NCI-H345 treated with DMSO at 0.1 percent for 48 hours (cell line): ENCODE results near the gene CTDSP2.
"Not testable (repeated sequence)": the region's sequence is repeated elsewhere in the genome, so short reads cannot be mapped to it uniquely, and the experiment has no call there.

Source experiments
- DNase-seq: peaks from one replicate; lab custom pipeline; 2025; ENCODE audit not compliant: unreplicated experiment; lab: John Stamatoyannopoulos, UW

Gene CTDSP2

DNA sequence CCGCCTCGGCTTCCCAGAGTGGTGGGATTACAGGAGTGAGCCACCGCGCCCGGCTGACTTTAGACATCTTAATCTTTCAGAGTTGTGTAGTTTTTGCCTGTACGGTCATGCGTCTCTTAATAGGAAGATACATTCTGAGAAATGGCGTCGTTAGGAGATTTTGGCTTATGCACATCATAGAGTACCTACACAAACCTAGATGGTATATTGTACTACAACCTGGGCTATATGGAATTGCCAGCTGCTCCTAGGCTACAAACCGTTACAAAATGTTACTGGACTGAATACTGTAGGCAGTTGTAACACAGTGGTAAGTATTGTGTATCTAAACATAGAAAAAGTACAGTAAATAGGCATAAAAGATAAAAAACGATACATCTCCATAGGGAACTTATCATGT lies 62.7 kb downstream of the CTDSP2 start:
- no peak for DNase-seq

DNA sequence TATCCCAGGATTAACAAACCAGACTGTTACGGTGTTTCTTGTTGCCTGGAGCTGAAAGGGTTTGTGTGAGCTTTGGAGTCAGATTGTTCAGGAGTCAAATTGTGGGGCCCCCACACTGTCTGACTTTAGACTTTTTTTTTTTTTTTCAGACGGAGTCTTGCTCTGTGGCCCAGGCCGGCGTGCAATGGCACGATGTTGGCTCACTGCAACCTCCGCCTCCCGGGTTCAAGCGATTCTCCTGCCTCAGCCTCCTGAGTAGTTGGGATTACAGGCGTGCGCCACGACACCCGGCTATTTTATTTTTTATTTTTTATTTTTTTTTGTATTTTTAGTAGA lies 63.1 kb downstream of the CTDSP2 start:
- DNase-seq: no peak

DNA sequence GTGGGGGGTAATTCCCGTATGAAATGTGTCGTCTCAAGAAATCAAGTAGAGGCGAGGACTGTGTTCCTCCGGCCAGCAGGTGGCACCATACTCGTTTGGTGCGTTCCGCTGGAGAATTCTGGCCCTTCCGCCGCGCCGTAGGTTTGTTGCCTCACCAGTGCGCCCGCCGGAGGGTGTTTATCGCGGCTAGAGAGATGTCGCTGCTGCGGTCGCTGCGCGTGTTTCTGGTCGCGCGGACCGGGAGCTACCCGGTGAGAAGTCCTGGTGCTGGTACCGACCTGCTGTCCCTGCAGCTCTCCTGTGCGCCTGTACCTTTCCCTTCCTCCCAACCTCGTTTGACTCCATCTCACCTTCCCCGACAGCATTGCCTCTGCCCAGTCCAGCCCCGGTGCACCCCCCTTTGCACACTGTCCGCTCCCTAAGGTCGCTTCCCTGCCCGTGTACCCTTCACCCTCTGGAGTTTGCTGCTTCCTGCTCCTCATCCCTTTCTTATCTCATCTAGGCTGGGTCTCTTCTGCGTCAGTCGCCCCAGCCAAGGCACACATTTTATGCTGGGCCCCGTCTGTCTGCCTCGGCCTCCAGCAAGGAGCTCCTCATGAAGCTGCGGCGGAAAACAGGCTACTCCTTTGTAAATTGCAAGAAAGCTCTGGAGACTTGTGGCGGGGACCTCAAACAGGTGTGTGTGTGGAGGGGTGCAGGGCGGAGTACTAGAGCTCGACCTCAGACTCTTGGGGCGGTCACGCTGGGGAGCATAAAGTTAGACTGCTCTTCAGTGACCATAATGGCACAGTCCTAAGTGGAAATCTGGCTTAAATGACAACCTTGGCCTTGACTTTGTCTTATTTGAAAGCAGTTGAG lies 63.7 kb downstream of the CTDSP2 start, which contains the start of gene TSFM:
TSS of gene TSFM (plus strand) at position 180 of the 858 bp plus-strand sequence. CDS start at position 195, 15 bp downstream.
- DNase-seq: peak; percentile 86

DNA sequence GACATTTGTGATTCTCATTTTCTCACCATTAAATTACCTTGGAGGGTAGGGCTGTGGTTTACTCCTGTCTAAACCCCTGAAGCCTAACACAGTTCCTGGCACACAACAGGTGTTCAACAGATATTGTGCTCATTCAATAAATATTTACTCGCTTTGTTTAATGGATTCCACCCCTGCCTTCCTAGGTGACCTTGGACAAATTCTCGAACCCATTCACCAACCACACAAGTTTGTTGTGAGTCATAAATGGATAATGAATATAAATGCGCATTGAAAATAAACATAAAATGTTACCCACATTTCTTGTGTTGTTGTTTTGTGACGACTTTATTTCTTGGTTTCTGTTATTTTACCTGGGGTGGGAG lies 64.3 kb downstream of the CTDSP2 start:
- DNase-seq: no peak

DNA sequence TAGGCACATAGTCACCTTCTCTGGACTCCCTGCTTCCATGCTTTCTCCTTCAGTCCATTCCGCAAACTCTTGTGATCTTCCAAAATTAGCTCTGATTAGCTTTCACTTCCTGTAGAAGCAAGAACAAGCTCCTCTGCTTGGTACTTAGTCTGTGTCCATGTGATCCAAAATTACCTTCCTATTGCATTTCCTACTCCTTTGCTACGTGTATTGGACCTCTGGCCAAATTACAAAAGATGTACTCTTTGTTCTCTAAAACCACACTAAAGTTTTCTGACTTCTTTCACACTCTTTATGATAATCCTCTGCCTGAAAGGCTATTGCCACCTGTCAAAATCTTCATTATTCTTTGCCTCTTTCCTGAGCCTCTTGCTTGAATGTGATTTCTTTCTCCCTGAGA lies 64.7 kb downstream of the CTDSP2 start:
- no peak for DNase-seq

DNA sequence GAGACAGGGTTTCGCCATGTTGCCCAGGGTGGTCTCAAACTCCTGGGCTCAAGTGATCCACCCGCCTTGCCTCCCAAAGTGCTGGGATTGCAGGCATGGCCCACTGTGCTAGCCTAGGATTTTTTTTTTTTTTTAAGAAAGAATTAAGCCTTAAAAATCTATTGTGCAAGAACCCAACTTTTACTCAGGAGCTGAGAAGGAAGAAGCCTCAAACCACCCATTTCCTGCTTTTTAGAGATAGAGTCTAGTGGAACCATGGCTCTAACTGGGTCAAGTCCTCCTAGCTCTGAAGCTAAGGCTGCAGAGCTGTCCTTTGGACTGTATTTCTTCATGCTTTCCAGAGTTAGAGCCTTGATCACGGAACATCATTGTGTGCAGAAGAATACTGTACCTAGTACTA lies 65.3 kb downstream of the CTDSP2 start:
- DNase-seq: no peak

DNA sequence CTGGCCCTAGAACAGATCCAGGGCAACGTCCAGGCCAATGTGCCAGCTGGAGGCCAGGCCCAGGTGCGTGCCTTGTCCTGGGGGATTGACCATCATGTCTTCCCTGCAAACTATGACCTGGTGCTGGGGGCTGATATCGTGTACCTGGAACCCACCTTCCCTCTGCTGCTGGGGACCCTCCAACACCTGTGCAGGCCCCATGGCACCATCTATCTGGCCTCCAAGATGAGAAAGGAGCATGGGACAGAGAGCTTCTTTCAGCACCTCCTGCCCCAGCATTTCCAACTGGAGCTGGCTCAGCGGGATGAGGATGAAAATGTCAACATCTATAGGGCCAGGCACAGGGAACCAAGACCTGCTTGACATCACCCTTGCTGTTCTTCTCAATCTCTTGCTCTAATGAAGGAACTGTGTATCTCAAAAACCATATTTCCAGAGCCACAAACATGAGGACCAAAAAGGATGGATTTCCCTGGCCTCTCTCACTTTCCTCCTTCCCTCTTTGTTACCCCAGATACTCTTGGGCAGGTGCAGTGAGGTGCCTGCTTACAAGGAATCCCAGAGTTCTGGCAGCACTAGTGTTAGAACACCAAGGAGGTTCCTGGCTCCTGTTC lies 66.1 kb downstream of the CTDSP2 start:
- DNase-seq: no peak

DNA sequence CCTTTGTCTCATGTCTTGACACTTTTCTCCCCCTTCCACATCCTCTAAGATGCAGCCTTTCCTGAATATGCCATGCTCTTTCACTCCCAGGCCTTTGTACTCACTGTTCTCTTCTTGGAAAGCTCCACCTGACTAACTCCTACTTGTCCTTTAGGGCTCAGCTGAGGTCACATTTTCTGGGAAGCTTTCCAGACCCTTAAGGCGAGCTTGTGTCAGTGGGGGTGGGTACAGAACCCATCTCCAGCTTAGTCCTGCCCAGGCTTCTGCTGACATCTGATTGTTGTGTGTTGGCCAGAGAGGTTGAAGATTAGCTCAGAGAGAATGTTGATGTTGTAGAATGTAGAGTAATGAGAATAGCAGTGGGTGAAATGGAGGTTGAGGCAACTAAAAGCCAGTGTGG lies 66.8 kb downstream of the CTDSP2 start:
- no peak for DNase-seq

DNA sequence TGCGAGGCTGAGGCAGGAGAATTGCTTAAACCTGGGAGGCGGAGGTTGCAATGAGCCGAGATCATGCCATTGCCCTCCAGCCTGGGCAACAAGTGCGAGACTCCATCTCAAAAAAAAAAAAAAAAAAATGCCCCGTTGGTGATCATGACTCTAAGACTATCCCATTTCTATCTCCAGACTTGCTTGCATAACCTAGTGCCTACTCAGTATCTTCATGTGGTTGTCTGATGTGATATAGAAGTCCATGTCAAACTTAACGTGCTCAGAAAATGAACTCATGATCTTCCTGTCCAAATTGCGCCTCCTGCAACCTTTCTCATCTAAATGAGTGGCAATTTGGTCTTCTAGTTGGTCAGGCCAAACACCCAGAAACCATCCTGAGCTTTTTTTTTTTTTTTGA lies 68.6 kb downstream of the CTDSP2 start:
- DNase-seq: no peak

DNA sequence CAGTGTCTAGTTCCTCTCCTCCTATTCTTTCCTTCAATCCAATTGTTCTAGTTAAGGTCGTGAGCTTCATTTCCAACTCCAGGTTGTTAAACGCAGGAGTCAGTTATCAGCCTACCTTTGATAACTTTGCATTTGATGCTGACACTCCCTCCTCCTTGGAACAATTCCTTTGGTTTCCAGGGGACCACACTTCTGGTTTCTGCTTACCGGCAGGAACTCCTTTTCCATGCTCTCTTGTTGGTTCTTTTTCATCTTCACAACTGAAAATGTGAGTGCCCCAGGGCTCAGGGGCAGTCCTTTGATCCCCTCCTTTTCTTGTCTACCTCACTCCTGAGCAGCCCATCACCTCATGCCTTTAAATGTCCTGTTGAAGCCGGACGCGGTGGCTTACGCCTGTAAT lies 69.2 kb downstream of the CTDSP2 start:
- no peak for DNase-seq

DNA sequence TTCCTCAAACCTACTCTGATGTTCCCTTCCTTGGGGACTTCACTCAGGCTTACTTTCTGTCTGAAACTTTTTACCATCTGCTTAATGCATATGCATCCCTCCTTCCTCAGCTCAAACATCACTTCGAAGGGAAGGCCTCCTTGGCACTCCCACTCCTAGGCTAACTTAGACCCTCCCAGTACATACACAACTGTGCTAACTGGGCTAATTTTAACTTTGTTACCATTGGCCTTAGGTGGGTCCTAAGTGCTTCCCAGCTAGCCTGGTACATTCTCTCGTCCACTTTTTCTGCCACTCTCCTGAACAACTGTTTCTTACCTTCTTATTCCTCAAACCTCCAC lies 70.3 kb downstream of the CTDSP2 start:
- DNase-seq: no peak

DNA sequence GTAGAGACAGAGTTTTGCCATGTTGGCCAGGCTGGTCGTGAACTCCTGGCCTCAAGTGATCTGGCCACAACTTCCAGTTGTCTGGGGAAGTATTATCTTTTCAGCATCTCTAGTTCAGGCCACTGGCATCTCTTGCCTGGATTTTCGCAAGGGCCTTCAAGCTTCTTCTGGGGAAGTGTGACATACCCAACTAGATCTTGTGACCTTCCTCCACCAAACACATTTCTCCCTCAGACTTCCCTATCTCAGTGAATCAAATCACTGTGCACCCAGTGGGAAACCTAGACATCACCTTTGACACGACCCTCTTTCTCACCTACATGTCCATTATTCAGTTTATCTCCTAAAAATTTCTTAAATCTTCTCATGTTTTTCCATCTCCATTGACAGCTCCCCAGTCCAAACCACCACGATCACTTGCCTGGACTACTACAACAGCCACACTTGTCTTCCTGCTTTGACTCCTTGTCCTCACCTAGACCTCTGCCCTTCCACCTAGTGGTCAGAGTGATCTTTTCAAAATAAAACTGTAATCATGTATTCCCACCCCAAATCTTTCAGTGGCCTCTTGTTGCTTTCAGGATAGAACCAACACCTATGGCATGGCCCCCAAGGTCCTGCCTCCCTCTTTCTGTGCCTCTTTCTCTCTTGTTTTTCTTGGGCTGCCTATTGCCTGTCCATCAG lies 70.8 kb downstream of the CTDSP2 start:
- DNase-seq: no peak

DNA sequence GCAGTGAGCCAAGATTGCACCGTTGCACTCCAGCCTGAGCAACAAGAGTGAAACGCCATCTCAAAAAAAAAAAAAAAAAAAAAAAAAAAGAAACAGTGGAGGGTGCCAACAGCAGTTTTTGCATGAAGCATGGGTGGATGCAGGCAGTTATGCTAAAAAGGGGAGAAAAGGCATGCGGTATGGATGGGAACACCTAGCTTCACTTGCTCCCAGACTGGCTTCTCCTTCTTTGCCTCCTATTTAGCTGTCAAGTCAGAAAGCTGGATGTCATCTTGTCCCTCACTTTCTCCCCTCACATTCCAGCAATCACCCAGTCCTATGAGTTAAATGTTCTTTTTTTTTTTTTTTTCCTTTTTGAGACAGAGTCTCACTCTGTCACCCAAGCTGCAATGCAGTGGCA lies 71.5 kb downstream of the CTDSP2 start:
- no peak for DNase-seq

DNA sequence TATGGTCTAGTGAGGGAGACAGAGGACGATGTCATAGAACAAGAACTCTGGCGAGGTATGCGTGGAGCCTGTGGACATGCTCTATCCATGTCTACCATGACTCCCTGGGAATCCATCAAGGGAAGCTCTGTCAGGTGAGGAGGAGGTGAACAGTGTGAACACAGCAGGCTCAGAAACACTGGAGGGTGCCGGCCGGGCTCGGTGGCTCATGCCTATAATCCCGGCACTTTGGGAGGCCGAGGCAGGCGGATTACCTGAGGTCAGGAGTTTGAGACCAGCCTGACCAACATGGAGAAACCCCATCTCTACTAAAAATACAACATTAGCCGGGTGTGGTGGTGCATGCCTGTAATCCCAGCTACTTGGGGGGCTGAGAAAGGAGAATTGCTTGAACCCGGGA lies 71.9 kb downstream of the CTDSP2 start:
- DNase-seq: not testable (repeated sequence)

DNA sequence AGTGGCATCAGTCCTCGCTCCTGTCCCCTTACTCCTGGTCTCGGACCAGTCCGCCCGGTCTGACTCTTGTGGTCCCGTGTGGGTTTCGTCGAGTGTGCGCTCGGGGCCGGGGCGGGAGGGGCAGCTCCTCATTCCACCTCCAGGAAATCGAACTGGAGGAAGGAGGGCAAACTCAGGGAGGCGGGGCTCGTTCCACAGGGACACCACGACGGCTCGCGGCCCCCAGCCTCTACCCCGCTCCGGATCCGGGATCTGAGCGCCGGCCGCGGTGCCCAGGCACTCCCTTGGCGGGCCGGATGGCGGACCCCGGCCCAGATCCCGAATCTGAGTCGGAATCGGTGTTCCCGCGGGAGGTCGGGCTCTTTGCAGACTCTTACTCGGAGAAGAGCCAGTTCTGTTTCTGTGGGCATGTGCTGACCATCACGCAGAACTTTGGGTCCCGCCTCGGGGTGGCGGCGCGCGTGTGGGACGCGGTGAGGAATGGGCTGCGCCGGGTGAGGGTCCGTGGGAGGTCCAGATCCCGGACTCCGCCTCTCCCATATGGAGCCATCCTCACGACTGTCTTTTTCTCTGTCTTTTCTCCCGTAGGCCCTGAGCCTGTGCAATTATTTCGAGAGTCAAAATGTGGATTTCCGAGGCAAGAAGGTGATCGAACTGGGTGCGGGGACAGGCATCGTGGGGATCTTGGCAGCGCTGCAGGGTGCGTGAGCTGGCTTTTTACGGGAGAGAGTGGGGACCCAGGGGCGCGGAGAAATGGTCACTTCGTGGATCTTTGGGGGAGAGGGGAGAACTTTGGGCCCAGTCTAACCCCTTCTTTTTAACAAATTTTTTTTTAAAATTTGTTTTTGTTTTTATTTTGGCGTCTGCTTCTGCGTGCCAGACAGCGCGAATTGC lies 73.9 kb downstream of the CTDSP2 start, which contains the start of gene EEF1AKMT3:
TSS of gene EEF1AKMT3 (plus strand) at position 186 of the 894 bp plus-strand sequence. CDS start at position 297, 111 bp downstream.
- no peak for DNase-seq

DNA sequence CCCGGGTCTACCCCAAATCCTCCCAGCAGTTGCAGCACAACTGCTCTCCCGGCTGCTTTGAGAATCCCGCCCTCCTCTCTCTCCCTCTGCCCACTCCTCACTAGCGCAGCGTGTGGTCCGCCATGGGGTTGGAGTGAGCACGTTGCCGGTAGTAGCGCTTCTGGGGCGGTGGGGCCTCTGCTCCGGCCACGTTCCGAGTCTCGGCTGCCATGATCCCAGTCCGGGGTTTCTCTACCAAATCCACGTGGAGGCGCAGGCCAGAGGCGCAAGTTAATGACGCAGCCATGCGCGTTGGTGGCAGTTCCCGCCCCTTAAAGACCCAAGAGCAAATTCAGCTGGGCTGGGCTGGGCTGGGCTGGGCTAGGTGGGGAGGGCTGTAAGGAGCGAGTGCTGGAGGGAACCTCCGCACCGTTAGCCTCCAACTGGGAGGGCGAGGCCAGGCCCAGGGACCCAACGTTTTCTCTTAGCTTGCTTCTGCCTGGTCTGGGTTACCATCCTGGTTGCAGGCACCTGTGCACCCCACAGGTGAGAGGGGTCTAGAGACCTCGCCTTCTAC lies 74.6 kb downstream of the CTDSP2 start, which contains the start of gene METTL1:
TSS of gene METTL1 (minus strand) at position 233 of the 556 bp plus-strand sequence. CDS start at position 211, 22 bp downstream.
- peak; percentile 89 for DNase-seq

DNA sequence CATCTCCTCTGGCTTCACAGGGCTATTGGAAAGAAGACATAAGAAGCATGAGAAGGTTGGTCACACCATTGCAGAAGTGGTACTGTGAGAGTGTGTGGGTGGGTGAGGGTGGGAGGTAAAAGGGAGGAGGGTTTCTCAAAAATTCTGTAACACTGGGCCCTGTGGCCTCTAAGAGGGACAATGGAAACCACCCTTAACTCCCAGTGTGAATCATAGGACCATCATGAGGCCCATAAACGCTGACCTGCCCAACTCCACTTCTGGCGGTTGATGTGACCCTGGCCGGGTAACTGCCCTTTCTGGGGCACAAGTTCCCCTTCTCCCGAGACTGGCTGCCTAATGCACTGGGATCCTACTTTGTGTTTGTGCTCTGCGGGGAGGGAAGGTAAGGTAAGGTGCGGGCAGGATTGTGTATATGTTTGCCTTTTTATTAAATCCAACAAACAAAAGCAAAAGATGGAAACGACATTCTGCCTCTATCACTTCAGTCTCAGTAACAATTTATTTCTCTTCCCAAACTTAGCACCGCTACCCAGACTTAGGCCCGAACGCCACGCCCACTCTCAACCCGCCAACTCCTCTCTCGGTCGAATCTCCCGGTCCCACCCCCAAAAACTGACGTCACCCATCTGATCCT lies 75.2 kb downstream of the CTDSP2 start:
- DNase-seq: peak; percentile 81

DNA sequence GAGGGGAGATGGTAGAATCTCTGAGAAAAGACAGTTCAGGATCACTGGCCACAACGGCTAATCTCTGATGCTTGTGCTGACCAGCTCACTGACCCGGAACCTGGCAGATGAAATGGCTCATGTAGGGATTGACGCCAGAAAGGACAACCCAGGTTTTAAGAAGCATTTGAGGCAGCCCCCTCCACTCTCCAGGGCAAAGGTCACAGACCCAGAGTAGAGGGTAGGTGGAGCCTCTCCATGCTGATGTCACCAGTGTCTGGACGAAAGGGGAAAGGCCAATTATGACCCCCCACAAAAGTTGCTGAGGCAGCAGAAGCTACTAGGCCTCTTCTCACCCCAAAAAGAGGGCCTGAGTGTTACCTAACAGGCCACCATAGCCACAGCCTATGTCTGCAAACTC lies 75.8 kb downstream of the CTDSP2 start:
- DNase-seq: no peak
